ENCODE results near the gene MTHFD1L. TPM values are rescaled to one million over a fixed set of nuclear protein-coding genes. Genes with fewer than 3 reads are reported as not detected.

The MTHFD1L gene
- total and polyA plus RNA-seq, 2 donors = 13.9 to 16.0 TPM

GRCh38 chr6:151128763-151129370, 263.4 kb downstream of the MTHFD1L start:
- H3K4me3 ChIP-seq (ENCODE audit: low read length in 2 of 2) = no peak overlapping the region
- no peaks in the 10 kb centered on the region for H3K9me3 ChIP-seq (ENCODE audit: control insufficient read depth in 2 of 2, insufficient read depth in 1 of 2, low read length in 1 of 2)
- no peak for DNase-seq (ENCODE audit: low read depth in 6 of 9, low spot score in 9 of 9)
- H3K27ac ChIP-seq (ENCODE audit: low read depth in 1 of 2, low read length in 1 of 2) = no peak overlapping the region
- no peaks in the 10 kb centered on the region for H3K36me3 ChIP-seq (ENCODE audit: control insufficient read depth in 2 of 2, insufficient read depth in 2 of 2, low read length in 1 of 2)
- H3K4me1 ChIP-seq (ENCODE audit: control insufficient read depth in 2 of 2, insufficient read depth in 2 of 2, low read length in 2 of 2) = no peaks in the 10 kb centered on the region
- H3K27me3 ChIP-seq (ENCODE audit: control insufficient read depth in 2 of 2, insufficient read depth in 1 of 2, low read length in 1 of 2) = no peaks in the 10 kb centered on the region
- WGBS = 92% methylated on average over 5 of the region's 5 CpGs

DNA sequence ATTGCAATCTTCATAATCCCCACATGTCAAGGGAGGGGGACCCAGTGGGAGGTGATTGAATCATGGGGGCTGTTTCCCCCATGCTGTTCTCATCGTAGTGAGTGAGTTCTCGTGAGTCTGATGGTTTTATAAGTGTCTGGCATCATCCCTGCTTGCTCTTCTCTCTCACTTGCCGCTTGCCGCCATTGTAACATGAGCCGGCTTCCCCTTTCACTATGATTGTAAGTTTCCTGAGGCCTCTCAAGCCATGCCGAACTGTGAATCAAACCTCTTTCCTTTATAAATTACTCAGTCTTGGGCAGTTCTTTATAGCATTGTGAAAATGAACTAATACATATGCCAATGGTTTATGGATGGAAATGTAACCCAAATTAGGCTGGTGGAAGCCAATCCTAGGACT, 264.8 kb downstream of the MTHFD1L start:
- Histone ChIP-seq H3K9me3 (ENCODE audit: control insufficient read depth in 2 of 2, insufficient read depth in 1 of 2, low read length in 1 of 2) (peaks cover 0 to 3% of the 10 kb centered on the region in 2 donors), H3K36me3 (ENCODE audit: control insufficient read depth in 2 of 2, insufficient read depth in 2 of 2, low read length in 1 of 2) (no peaks in the 10 kb centered on the region), H3K4me3 (ENCODE audit: low read length in 2 of 2) (no peak overlapping the region), H3K27ac (ENCODE audit: low read depth in 1 of 2, low read length in 1 of 2) (no peak overlapping the region), H3K4me1 (ENCODE audit: control insufficient read depth in 2 of 2, insufficient read depth in 2 of 2, low read length in 2 of 2) (no peaks in the 10 kb centered on the region), H3K27me3 (ENCODE audit: control insufficient read depth in 2 of 2, insufficient read depth in 1 of 2, low read length in 1 of 2) (no peaks in the 10 kb centered on the region)
- no peak for DNase-seq (ENCODE audit: low read depth in 6 of 9, low spot score in 9 of 9)
- WGBS = 92% methylated on average over 6 of the region's 6 CpGs

DNA sequence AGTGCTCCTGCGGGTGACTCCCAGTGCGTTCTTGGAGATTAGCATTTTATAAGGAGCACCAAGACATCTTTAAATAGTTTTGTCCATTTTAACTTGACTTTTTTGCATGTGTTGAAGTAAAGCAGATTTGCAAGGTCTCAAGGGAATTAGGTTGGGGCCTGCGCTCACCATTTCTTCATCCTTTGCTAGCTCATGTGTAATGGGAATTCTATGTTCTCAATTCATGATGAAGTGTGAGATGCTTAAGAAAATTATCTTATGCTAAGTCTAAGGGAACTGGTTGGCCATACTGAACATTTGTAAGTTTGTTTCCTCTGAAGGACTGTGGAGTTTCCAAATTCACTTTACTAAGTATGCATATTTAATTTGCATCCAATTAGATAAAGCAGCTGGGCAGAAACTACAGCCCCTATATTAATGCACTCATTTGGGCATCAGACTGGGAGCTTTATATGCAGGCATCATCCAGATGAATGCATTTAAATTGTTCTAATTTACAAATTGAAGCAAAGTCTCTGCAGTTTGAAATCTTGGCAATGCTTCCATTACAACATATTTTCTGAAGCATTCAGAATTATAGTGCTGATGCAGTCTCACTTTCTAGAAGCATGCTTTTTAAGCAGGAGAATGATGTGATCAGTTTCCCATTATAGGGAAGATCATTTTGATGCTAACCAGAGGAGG, 266.0 kb downstream of the MTHFD1L start:
- H3K4me1 ChIP-seq (ENCODE audit: control insufficient read depth in 2 of 2, insufficient read depth in 2 of 2, low read length in 2 of 2) = peaks cover 0 to under 1% of the 10 kb centered on the region in 2 donors
- DNase-seq (ENCODE audit: low read depth in 6 of 9, low spot score in 9 of 9) = no peak
- H3K27me3 ChIP-seq (ENCODE audit: control insufficient read depth in 2 of 2, insufficient read depth in 1 of 2, low read length in 1 of 2) = no peaks in the 10 kb centered on the region
- H3K36me3 ChIP-seq (ENCODE audit: control insufficient read depth in 2 of 2, insufficient read depth in 2 of 2, low read length in 1 of 2) = no peaks in the 10 kb centered on the region
- no peak overlapping the region for H3K4me3 ChIP-seq (ENCODE audit: low read length in 2 of 2)
- H3K9me3 ChIP-seq (ENCODE audit: control insufficient read depth in 2 of 2, insufficient read depth in 1 of 2, low read length in 1 of 2) = peaks cover 0 to 3% of the 10 kb centered on the region in 2 donors
- H3K27ac ChIP-seq (ENCODE audit: low read depth in 1 of 2, low read length in 1 of 2) = no peak overlapping the region
- over 99% methylated on average over 3 of the region's 3 CpGs for WGBS

DNA sequence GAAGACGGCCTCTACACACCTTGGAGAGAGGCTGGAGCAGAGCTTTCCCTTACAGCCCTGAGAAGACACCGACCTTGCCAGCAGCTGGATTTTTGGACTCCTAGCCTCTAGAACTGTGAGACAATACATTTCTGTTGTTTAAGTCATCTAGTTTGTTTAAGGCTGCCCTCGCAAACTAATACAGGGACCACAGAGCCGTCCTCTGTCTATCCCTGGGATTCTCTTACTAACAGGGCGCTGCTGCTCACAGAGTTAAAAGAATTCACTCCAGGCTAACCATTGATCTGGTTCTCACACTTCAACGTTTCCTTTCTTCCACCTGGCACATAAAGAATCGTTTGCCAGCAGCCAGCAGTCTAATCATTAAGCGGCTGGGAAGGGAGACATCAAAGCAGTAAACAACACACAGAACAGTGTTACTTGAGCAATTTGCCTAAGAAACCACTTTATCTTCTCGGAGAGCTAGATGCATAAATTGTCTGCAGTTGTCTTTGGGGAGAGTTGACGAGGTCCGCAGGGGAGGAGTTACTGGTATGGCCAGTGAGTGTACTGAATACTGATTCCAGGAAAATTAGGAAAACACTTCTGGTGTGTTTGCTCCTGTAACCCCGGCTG, 270.7 kb downstream of the MTHFD1L start:
- H3K36me3 ChIP-seq (ENCODE audit: control insufficient read depth in 2 of 2, insufficient read depth in 2 of 2, low read length in 1 of 2) = no peaks in the 10 kb centered on the region
- DNase-seq (ENCODE audit: low read depth in 6 of 9, low spot score in 9 of 9) = no peak
- H3K27ac ChIP-seq (ENCODE audit: low read depth in 1 of 2, low read length in 1 of 2) = no peak overlapping the region
- H3K27me3 ChIP-seq (ENCODE audit: control insufficient read depth in 2 of 2, insufficient read depth in 1 of 2, low read length in 1 of 2) = no peaks in the 10 kb centered on the region
- 70% methylated on average over 12 of the region's 12 CpGs for WGBS
- peaks cover 0 to 3% of the 10 kb centered on the region in 2 donors for H3K9me3 ChIP-seq (ENCODE audit: control insufficient read depth in 2 of 2, insufficient read depth in 1 of 2, low read length in 1 of 2)
- H3K4me1 ChIP-seq (ENCODE audit: control insufficient read depth in 2 of 2, insufficient read depth in 2 of 2, low read length in 2 of 2) = peaks cover 0 to 3% of the 10 kb centered on the region in 2 donors
- no peak overlapping the region for H3K4me3 ChIP-seq (ENCODE audit: low read length in 2 of 2)

GRCh38 chr6:151137542-151137941, 272.0 kb downstream of the MTHFD1L start:
- H3K27ac ChIP-seq (ENCODE audit: low read depth in 1 of 2, low read length in 1 of 2) = no peak overlapping the region
- WGBS = 94% methylated on average over 6 of the region's 6 CpGs
- no peak overlapping the region for H3K4me3 ChIP-seq (ENCODE audit: low read length in 2 of 2)
- H3K9me3 ChIP-seq (ENCODE audit: control insufficient read depth in 2 of 2, insufficient read depth in 1 of 2, low read length in 1 of 2) = peaks cover 0 to 3% of the 10 kb centered on the region in 2 donors
- no peaks in the 10 kb centered on the region for H3K36me3 ChIP-seq (ENCODE audit: control insufficient read depth in 2 of 2, insufficient read depth in 2 of 2, low read length in 1 of 2)
- no peaks in the 10 kb centered on the region for H3K27me3 ChIP-seq (ENCODE audit: control insufficient read depth in 2 of 2, insufficient read depth in 1 of 2, low read length in 1 of 2)
- peaks cover 0 to 5% of the 10 kb centered on the region in 2 donors for H3K4me1 ChIP-seq (ENCODE audit: control insufficient read depth in 2 of 2, insufficient read depth in 2 of 2, low read length in 2 of 2)
- DNase-seq (ENCODE audit: low read depth in 6 of 9, low spot score in 9 of 9) = no peak

- Histone ChIP-seq H3K4me1 (ENCODE audit: control insufficient read depth in 2 of 2, insufficient read depth in 2 of 2, low read length in 2 of 2) (peaks cover 0 to 7% of the 10 kb centered on the region in 2 donors), H3K9me3 (ENCODE audit: control insufficient read depth in 2 of 2, insufficient read depth in 1 of 2, low read length in 1 of 2) (peaks cover 0 to 3% of the 10 kb centered on the region in 2 donors), H3K27ac (ENCODE audit: low read depth in 1 of 2, low read length in 1 of 2) (no peak overlapping the region), H3K36me3 (ENCODE audit: control insufficient read depth in 2 of 2, insufficient read depth in 2 of 2, low read length in 1 of 2) (no peaks in the 10 kb centered on the region), H3K4me3 (ENCODE audit: low read length in 2 of 2) (no peak overlapping the region), H3K27me3 (ENCODE audit: control insufficient read depth in 2 of 2, insufficient read depth in 1 of 2, low read length in 1 of 2) (no peaks in the 10 kb centered on the region)
- WGBS = 81% methylated on average over 11 of the region's 11 CpGs
- no peak for DNase-seq (ENCODE audit: low read depth in 6 of 9, low spot score in 9 of 9)
These were observed 274.0 kb downstream of the MTHFD1L start for GRCh38 chr6:151139524-151139923.

- DNase-seq (ENCODE audit: low read depth in 6 of 9, low spot score in 9 of 9) = no peak
- H3K4me3 ChIP-seq (ENCODE audit: low read length in 2 of 2) = no peak overlapping the region
- no peak overlapping the region for H3K27ac ChIP-seq (ENCODE audit: low read depth in 1 of 2, low read length in 1 of 2)
- no peaks in the 10 kb centered on the region for H3K36me3 ChIP-seq (ENCODE audit: control insufficient read depth in 2 of 2, insufficient read depth in 2 of 2, low read length in 1 of 2)
- peaks cover 0 to 7% of the 10 kb centered on the region in 2 donors for H3K4me1 ChIP-seq (ENCODE audit: control insufficient read depth in 2 of 2, insufficient read depth in 2 of 2, low read length in 2 of 2)
- H3K9me3 ChIP-seq (ENCODE audit: control insufficient read depth in 2 of 2, insufficient read depth in 1 of 2, low read length in 1 of 2) = no peaks in the 10 kb centered on the region
- WGBS = 95% methylated on average over 3 of the region's 3 CpGs
- no peaks in the 10 kb centered on the region for H3K27me3 ChIP-seq (ENCODE audit: control insufficient read depth in 2 of 2, insufficient read depth in 1 of 2, low read length in 1 of 2)
These were observed 275.3 kb downstream of the MTHFD1L start for GRCh38 chr6:151140767-151141166.

GRCh38 chr6:151141685-151142084, 276.2 kb downstream of the MTHFD1L start:
- WGBS = 87% methylated on average over 5 of the region's 5 CpGs
- H3K27me3 ChIP-seq (ENCODE audit: control insufficient read depth in 2 of 2, insufficient read depth in 1 of 2, low read length in 1 of 2) = no peaks in the 10 kb centered on the region
- no peak overlapping the region for H3K27ac ChIP-seq (ENCODE audit: low read depth in 1 of 2, low read length in 1 of 2)
- peaks cover 0 to 4% of the 10 kb centered on the region in 2 donors for H3K4me1 ChIP-seq (ENCODE audit: control insufficient read depth in 2 of 2, insufficient read depth in 2 of 2, low read length in 2 of 2)
- H3K36me3 ChIP-seq (ENCODE audit: control insufficient read depth in 2 of 2, insufficient read depth in 2 of 2, low read length in 1 of 2) = no peaks in the 10 kb centered on the region
- no peak for DNase-seq (ENCODE audit: low read depth in 6 of 9, low spot score in 9 of 9)
- H3K4me3 ChIP-seq (ENCODE audit: low read length in 2 of 2) = no peak overlapping the region
- H3K9me3 ChIP-seq (ENCODE audit: control insufficient read depth in 2 of 2, insufficient read depth in 1 of 2, low read length in 1 of 2) = no peaks in the 10 kb centered on the region

- Histone ChIP-seq H3K36me3 (ENCODE audit: control insufficient read depth in 2 of 2, insufficient read depth in 2 of 2, low read length in 1 of 2) (no peaks in the 10 kb centered on the region), H3K27me3 (ENCODE audit: control insufficient read depth in 2 of 2, insufficient read depth in 1 of 2, low read length in 1 of 2) (no peaks in the 10 kb centered on the region), H3K4me3 (ENCODE audit: low read length in 2 of 2) (no peak overlapping the region), H3K27ac (ENCODE audit: low read depth in 1 of 2, low read length in 1 of 2) (no peak overlapping the region), H3K9me3 (ENCODE audit: control insufficient read depth in 2 of 2, insufficient read depth in 1 of 2, low read length in 1 of 2) (no peaks in the 10 kb centered on the region), H3K4me1 (ENCODE audit: control insufficient read depth in 2 of 2, insufficient read depth in 2 of 2, low read length in 2 of 2) (peaks cover 0 to 4% of the 10 kb centered on the region in 2 donors)
- peak in 1 of 9 donors; percentile 7 for DNase-seq (ENCODE audit: low read depth in 6 of 9, low spot score in 9 of 9)
- WGBS = 69% methylated on average over 5 of the region's 5 CpGs
These were observed 277.2 kb downstream of the MTHFD1L start for GRCh38 chr6:151142676-151143075.

Measured in thymus (tissue), 11 donors.